A549 (cell line): ENCODE measurements around the gene KMT2C. TPM values are rescaled to one million over a fixed set of nuclear protein-coding genes. Genes with fewer than 3 reads are reported as not detected.
A peak's percentile ranks its signal among the peaks of the same experiment; 100 is the strongest.
"Not testable (repeated sequence)": the region's sequence is repeated elsewhere in the genome, so short reads cannot be mapped to it uniquely, and the experiment has no call there.

Experiments
- ATAC-seq, 2 experiments: fragments of 200-7000 bp in 1 of 2; fragments of >200 bp in 1 of 2; cut with Nextera tagmentation in 1 of 2; cut with Tn5 transposase in 1 of 2; 3 replicates each; pipeline versions ENCODE4 v1.8.0 to v1.9.1; 2018 to 2020; ENCODE audit warnings: mild to moderate bottlenecking in 1 of 2, moderate library complexity in 1 of 2
- CTCF ChIA-PET: fragments of 300-600 bp; sonication (Branson Sonifier 250); formaldehyde crosslinking; extraction: SDS; loops from one replicate; lab custom pipeline; 2021; ENCODE audit warnings: antibody characterized with exemption, inconsistent platforms; lab: Yijun Ruan, JAX
- POLR2A ChIA-PET: fragments of 350-600 bp; formaldehyde crosslinking; extraction: SDS; loops from one replicate; lab custom pipeline; 2021; ENCODE audit warnings: antibody characterized with exemption, inconsistent platforms; lab: Yijun Ruan, JAX
- DNase-seq, 2 experiments: peaks; one replicate each; pipeline versions ENCODE4 v3.0.0 to v3.0.0-alpha.2; 2011 to 2016; ENCODE audit warnings: low read depth in 1 of 2, low spot score in 1 of 2
- FAIRE-seq: peaks from 2 replicates; lab custom pipeline; 2011; peaks lifted over from hg19 to GRCh38; lab: Jason Lieb, UNC
- H3K27ac ChIP-seq, 2 experiments: fragments of >200 bp; sonication (Bioruptor Twin); formaldehyde crosslinking; 3 replicates each; pipeline ENCODE4 v1.5.1; 2016 to 2017
- H3K4me1 ChIP-seq: fragments of >200 bp; sonication (Bioruptor Twin); formaldehyde crosslinking; 3 replicates; pipeline ENCODE4 v1.6.1; 2016
- H3K4me2 ChIP-seq: fragments of >200 bp; sonication (Bioruptor Twin); formaldehyde crosslinking; 3 replicates; pipeline ENCODE4 v1.6.1; 2016
- H3K4me3 ChIP-seq: fragments of >200 bp; sonication (Bioruptor Twin); formaldehyde crosslinking; 3 replicates; pipeline ENCODE4 v1.5.1; 2016
- H3K9me3 ChIP-seq: fragments of >200 bp; sonication (Bioruptor Twin); formaldehyde crosslinking; 3 replicates; pipeline ENCODE4 v1.6.1; 2016
- BHLHE40 ChIP-seq: IDR thresholded peaks from 2 replicates; pipeline ENCODE4 v1.6.1; 2012; ENCODE audit warnings: low read depth, low read length, inconsistent platforms
- CBX2 ChIP-seq: fragments of 200-600 bp; sonication (generic); IDR thresholded peaks from 2 replicates; pipeline ENCODE4 v1.6.1; 2016; ENCODE audit warnings: low read depth, mild to moderate bottlenecking, borderline replicate concordance
- CEBPB ChIP-seq, 2 experiments: fragments of >200 bp in 1 of 2; sonication (Bioruptor Twin) in 1 of 2; formaldehyde crosslinking in 1 of 2; IDR thresholded peaks; 2 replicates each; pipeline ENCODE4 v1.6.1; 2012 to 2016
- EHF ChIP-seq: fragments of 250-450 bp; sonication (Bioruptor Pico); IDR thresholded peaks from 2 replicates; pipeline ENCODE4 v1.5.0; 2020; ENCODE audit warnings: mild to moderate bottlenecking
- FOSB ChIP-seq: fragments of 250-450 bp; sonication (Bioruptor Pico); IDR thresholded peaks from 2 replicates; pipeline ENCODE4 v1.5.0; 2020; ENCODE audit warnings: mild to moderate bottlenecking, moderate library complexity
- GATA3 ChIP-seq: IDR thresholded peaks from 2 replicates; pipeline ENCODE4 v1.6.1; 2012; ENCODE audit warnings: borderline replicate concordance
- HEYL ChIP-seq: fragments of 250-450 bp; sonication (Bioruptor Pico); IDR thresholded peaks from 2 replicates; pipeline ENCODE4 v1.8.0; 2021; ENCODE audit warnings: mild to moderate bottlenecking, moderate library complexity
- HOXB13 ChIP-seq: fragments of 250-450 bp; sonication (Bioruptor Pico); IDR thresholded peaks from 2 replicates; pipeline ENCODE4 v1.5.0; 2020; ENCODE audit warnings: low read depth, mild to moderate bottlenecking, moderate library complexity
- KDM1A ChIP-seq: fragments of 200-600 bp; sonication (generic); IDR thresholded peaks from 2 replicates; pipeline ENCODE4 v1.6.1; 2016; ENCODE audit warnings: low read depth, mild to moderate bottlenecking
- MAFK ChIP-seq: fragments of 450-650 bp; IDR thresholded peaks from 2 replicates; pipeline ENCODE4 v1.6.1; 2014; ENCODE audit not compliant: partially characterized antibody
- NPAS2 ChIP-seq: fragments of 250-450 bp; sonication (Bioruptor Pico); IDR thresholded peaks from 2 replicates; pipeline ENCODE4 v1.8.0; 2022; ENCODE audit warnings: mild to moderate bottlenecking, moderate library complexity, borderline replicate concordance
- NR3C1 ChIP-seq: fragments of >200 bp; sonication (Bioruptor Twin); formaldehyde crosslinking; IDR thresholded peaks from 3 replicates; pipeline ENCODE4 v1.6.1; 2017
- POLR2A ChIP-seq: IDR thresholded peaks from 2 replicates; pipeline ENCODE4 v1.6.1; 2012; ENCODE audit warnings: mild to moderate bottlenecking, low read length
- POLR2AphosphoS2 ChIP-seq: conservative IDR thresholded peaks from 2 replicates; pipeline ENCODE4 v1.6.1; 2012; ENCODE audit warnings: low read length, improper control_type of control experiment, inconsistent platforms
- WGBS: methylation state at CpG from one replicate; pipeline ENCODE4 v1.1.6; 2017; ENCODE audit errors: missing lambda C conversion rate; 5-methylcytosine and 5-hydroxymethylcytosine counted together
- polyA plus RNA-seq, 4 experiments: library from polyadenylated mRNA; depleted of rRNA in 3 of 4; stranded (reverse); fragments of >200 nt; fragmentation: RNase III in 1 of 4; extraction: RNeasy Plus Mini Kit Qiagen cat#74134 plus additional on column Dnase treatment in 1 of 4; gene quantifications; 2 replicates in 3 of 4; 3 replicates in 1 of 4; pipeline ENCODE4 v1.2.3, GENCODE V29; 2011 to 2017
- TF ChIP-seq, protein P1 (sequence below): IDR thresholded peaks from 2 replicates; pipeline ENCODE4 v1.6.1; 2012
- TF ChIP-seq, protein P2 (sequence below): fragments of >200 bp; sonication (Bioruptor Twin); formaldehyde crosslinking; IDR thresholded peaks from 2 replicates; pipeline ENCODE4 v1.6.1; 2016
- TF ChIP-seq, protein P3 (sequence below): fragments of >200 bp; sonication (Bioruptor Twin); formaldehyde crosslinking; IDR thresholded peaks from 3 replicates; pipeline ENCODE4 v1.5.1; 2016

Gene KMT2C
- polyA plus RNA-seq, 2 of the 4 experiments (the other 2 are of a cell fraction), result 4.2 to 13.1 TPM

DNA sequence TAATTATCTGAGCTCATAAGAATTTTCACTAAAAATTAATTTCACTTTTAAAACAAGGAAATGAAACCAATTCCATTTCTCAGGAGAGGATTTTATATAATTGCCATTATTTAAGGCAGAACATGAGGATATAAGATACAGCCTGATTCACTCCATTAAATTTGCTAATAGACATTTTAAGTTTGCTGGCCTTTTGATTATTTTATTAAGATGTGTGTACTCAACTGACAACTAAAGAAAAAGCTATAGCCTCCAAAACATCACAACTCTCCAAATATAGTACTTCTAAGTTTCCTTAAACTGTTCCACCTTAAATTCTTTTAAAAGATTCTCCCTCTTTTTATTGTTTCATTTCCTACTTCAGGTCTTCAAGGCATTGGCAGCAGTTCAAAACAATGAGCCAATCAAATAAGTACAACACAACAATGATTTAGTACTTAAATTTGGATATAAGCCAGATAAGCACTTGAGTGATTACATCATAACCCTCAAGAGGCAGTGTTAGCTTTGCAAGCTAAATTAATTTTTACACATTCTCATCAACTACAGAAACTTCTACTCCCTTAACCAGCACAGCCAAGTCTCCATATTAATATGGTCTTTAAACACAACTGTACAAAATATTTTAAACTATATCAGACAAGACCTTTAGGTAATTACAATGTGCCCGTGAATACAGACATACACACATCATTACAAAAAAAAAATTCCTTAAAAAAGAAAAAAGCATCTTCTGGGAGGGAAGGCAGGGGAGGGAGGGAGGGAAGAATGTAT is 121.8 kb downstream of the KMT2C start:
- Histone ChIP-seq H3K9me3 (no peaks in the 10 kb centered on the region), H3K4me1 (peaks cover 17% of the 10 kb centered on the region), H3K4me2 (peak overlapping the region; percentile 74), H3K4me3 (no peak overlapping the region), H3K27ac (peak overlapping the region in 1 of 2 experiments; percentile 40; a peak in 2 of 6 replicates)
- DNase-seq (peak; percentile 43 to 88), FAIRE-seq (peak; percentile 88), ATAC-seq (peak; percentile 56; a peak in 3 of 6 replicates)
- TF ChIP-seq POLR2A (no peak), CEBPB (IDR thresholded peaks at IDR 0.05) (peak; percentile 42 to 74; a peak in 3 of 4 replicates), MAFK (no peak)
- 53% methylated on average over 1 of the region's 1 CpG for WGBS
- ChIA-PET CTCF (no interaction called here), POLR2A (no interaction called here)

DNA sequence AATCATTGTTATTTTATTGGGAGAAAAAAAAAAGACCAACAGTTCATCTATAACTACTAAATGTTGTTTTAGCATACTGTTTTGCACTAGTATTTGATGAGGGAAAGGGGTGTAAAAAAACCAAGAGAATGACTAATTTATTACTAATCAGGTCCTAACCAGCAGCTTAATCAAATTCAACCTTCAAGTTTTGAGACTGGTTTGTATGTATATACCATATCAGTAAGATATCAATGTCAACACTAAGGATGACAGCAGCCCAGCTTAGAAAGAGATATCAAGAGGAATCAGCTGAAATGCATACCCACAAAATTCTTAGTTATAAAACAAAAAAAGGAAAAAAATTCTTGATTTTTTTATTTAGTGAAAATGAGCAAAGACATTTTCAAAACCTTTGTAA is 122.6 kb downstream of the KMT2C start:
- TF ChIP-seq GATA3 (no peak), POLR2AphosphoS2 (no peak), FOSB (no peak)
- no peak for DNase-seq
- POLR2A ChIA-PET, result no interaction called here
- Histone ChIP-seq H3K4me1 (peaks cover 17% of the 10 kb centered on the region), H3K27ac (no peak overlapping the region), H3K4me2 (peak overlapping the region; percentile 74), H3K9me3 (no peaks in the 10 kb centered on the region), H3K4me3 (no peak overlapping the region)
- FAIRE-seq, result no peak
- CTCF ChIA-PET, result no interaction called here
- ATAC-seq, result no peak

DNA sequence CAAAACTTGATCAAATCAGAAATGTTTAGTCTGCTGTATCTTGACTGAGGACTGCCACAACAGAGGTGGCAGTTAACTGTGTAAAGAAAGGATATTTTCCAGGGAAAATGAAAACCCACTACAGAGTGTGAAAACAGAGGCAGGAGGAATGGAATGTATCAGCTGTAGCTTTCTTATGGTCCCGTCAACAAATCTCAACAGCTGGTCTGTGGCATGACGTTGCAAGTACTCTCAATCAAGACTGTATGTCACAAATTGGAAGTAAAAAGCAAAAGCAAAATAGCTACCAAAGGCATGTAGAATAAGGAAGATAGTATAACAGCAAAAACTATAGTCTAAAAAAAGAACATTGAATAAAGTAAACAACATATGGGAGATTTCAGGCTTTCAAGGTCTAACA is 123.5 kb downstream of the KMT2C start:
- peaks cover 17% of the 10 kb centered on the region for H3K4me1 ChIP-seq
- 82% methylated on average over 2 of the region's 2 CpGs for WGBS
- DNase-seq (no peak), ATAC-seq (no peak), FAIRE-seq (peak; percentile 67)
- no peaks in the 10 kb centered on the region for H3K9me3 ChIP-seq
- no peak overlapping the region for H3K4me2 ChIP-seq
- TF ChIP-seq EHF (CRISPR knock-in tag) (no peak), NR3C1 (no peak), CBX2 (no peak), NPAS2 (no peak), HEYL (no peak), POLR2AphosphoS2 (no peak), HOXB13 (no peak)
- TF ChIP-seq, protein P1, sequence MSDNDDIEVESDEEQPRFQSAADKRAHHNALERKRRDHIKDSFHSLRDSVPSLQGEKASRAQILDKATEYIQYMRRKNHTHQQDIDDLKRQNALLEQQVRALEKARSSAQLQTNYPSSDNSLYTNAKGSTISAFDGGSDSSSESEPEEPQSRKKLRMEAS, result no peak
- TF ChIP-seq, protein P2, sequence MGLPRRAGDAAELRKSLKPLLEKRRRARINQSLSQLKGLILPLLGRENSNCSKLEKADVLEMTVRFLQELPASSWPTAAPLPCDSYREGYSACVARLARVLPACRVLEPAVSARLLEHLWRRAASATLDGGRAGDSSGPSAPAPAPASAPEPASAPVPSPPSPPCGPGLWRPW, result no peak
- TF ChIP-seq, protein P3, sequence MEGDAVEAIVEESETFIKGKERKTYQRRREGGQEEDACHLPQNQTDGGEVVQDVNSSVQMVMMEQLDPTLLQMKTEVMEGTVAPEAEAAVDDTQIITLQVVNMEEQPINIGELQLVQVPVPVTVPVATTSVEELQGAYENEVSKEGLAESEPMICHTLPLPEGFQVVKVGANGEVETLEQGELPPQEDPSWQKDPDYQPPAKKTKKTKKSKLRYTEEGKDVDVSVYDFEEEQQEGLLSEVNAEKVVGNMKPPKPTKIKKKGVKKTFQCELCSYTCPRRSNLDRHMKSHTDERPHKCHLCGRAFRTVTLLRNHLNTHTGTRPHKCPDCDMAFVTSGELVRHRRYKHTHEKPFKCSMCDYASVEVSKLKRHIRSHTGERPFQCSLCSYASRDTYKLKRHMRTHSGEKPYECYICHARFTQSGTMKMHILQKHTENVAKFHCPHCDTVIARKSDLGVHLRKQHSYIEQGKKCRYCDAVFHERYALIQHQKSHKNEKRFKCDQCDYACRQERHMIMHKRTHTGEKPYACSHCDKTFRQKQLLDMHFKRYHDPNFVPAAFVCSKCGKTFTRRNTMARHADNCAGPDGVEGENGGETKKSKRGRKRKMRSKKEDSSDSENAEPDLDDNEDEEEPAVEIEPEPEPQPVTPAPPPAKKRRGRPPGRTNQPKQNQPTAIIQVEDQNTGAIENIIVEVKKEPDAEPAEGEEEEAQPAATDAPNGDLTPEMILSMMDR, result no peak
- CTCF ChIA-PET, result no interaction called here
- H3K27ac ChIP-seq, result no peak overlapping the region
- H3K4me3 ChIP-seq, result no peak overlapping the region
- POLR2A ChIA-PET, result no interaction called here

DNA sequence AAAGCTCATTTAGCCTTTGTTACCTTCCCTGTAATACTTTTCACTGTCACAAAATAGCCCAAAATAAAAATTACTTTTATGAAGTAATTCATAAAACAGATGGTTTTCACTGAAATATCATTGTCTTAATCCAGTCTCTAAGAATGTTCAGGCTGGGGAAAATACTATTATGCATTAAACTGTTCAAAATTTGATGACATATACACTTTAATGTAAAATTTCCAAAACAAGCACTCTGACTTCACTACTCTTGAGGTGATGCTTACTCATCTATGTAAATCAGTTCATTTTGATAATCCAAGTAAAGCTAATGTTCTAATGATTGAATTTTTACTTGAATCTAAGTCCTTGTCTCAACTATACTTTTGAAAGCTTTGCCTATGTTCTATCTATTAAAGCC is 127.9 kb downstream of the KMT2C start:
- H3K4me1 ChIP-seq, result no peaks in the 10 kb centered on the region; the same call in 2 of the 3 replicates
- no peak overlapping the region for H3K4me3 ChIP-seq
- H3K9me3 ChIP-seq, result no peaks in the 10 kb centered on the region
- TF ChIP-seq MAFK (peak; percentile 75), CBX2 (no peak), KDM1A (no peak), BHLHE40 (no peak)
- TF ChIP-seq, all 56 proteins: peak for 1
- Histone ChIP-seq H3K27ac (no peak overlapping the region), H3K4me2 (no peak overlapping the region)
- no peak for DNase-seq
- FAIRE-seq, result no peak
- no peak for ATAC-seq
- ChIA-PET POLR2A (no interaction called here), CTCF (no interaction called here)

DNA sequence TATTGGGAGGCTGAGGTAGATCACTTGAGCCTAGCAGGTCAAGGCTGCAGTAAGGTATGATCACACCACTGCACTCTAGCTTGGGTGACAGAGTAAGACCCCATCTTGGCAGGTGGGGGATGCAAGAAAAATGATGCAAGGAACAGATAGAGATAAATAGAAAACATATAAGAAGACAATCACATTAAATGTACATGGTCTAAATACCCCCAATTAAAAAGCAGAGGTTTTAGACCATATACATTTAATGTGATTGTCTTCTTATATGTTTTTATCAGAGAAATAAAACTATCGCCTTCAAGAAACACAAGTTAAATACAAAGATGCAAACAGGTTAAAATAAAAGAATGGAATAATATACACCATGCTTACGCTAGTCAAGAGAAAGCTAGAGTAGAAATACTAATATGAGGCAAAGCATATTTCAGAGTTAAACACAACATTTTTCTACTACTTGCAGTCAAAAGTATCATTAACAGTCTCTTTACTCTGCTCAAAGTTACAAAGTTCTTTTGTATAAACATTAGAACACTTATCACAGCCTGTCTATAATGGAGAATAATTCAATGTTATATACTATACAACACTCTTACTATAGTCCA is 136.2 kb downstream of the KMT2C start:
- FAIRE-seq, ATAC-seq, H3K4me1 ChIP-seq, H3K9me3 ChIP-seq, POLR2A ChIA-PET, DNase-seq, H3K27ac ChIP-seq, CTCF ChIA-PET, H3K4me2 ChIP-seq, H3K4me3 ChIP-seq: not testable (repeated sequence)
- 88% methylated on average over 2 of the region's 2 CpGs for WGBS
